Right lobe of liver (tissue), 4 donors: ENCODE results near the gene SLC17A8.

Experiments used
- CTCF ChIP-seq, 4 donors: fragments of 200-600 bp in 3 of 4; fragments of 450-650 bp in 1 of 4; IDR thresholded peaks; one replicate each; pipeline versions ENCODE4 v1.5.1 to v1.8.0; 2016 to 2022; ENCODE audit warnings: antibody characterized with exemption in 4 of 4, mild to moderate bottlenecking in 2 of 4
- POLR2A ChIP-seq: fragments of 450-650 bp; IDR thresholded peaks from one replicate; pipeline ENCODE4 v1.6.1; 2017; ENCODE audit warnings: antibody characterized with exemption, mild to moderate bottlenecking
- donor health status: DM: no; HTN: no; CAD: no.
- donor health status: DM: no; HTN: no; CAD: no.
- donor health status: DM: no; HTN: yes; CAD: no.

DNA sequence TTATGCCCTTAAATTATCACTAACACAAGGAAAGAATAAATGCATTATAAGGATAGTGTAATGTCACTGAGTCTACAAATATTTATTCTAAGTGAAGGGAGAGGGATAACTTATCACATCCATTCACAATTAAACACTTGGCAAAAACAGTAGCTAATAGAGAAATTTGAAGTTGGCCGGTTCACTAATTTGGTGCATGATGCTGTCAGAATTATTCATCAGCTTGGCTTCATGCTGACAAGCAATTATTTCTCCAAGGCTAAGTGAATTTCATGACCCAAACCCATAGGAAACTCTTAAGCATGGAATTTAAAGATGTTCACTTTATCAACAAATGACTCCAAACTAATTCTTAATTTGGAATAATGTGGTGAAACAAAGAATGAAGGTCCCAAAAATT lies 91.8 kb downstream of the SLC17A8 start:
- TF ChIP-seq CTCF (IDR thresholded peaks at IDR 0.05) = no peak
- TF ChIP-seq POLR2A = no peak
